ENCODE results near the gene ATAD3B. TPM values are rescaled to one million over a fixed set of nuclear protein-coding genes. Genes with fewer than 3 reads are reported as not detected.

The ATAD3B gene
- total and polyA plus RNA-seq, 2 of the 4 experiments (the other 2 are of a cell fraction) = 13.8 to 29.0 TPM

- Histone ChIP-seq H3K9me3 (ENCODE audit: control insufficient read depth, insufficient read depth, low read length) (peaks cover 6% of the 10 kb centered on the region), H2AK9ac (replicated peaks; ENCODE audit: low read depth, low read length, poor library complexity) (no peak overlapping the region), H2BK5ac (ENCODE audit: low read depth, low read length, poor library complexity, severe bottlenecking) (no peak overlapping the region), H4K20me1 (ENCODE audit: insufficient read depth, low read length) (peaks cover 3% of the 10 kb centered on the region; the same call in 1 of the 2 replicates), H4K5ac (ENCODE audit: low read depth, low read length) (no peak overlapping the region), H3K14ac (replicated peaks; ENCODE audit: low read depth, low read length) (no peak overlapping the region), H2AFZ (replicated peaks; ENCODE audit: low read length, poor library complexity) (no peak overlapping the region), H2AK5ac (ENCODE audit: low read depth, low read length) (no peak overlapping the region), H2BK20ac (ENCODE audit: low read depth, low read length) (no peak overlapping the region), H3K27ac (ENCODE audit: insufficient read depth, low read length) (no peak overlapping the region), H3K36me3 (ENCODE audit: control insufficient read depth, insufficient read depth, low read length) (peaks cover 39% of the 10 kb centered on the region), H3K4me1 (ENCODE audit: control insufficient read depth, insufficient read depth, low read length) (no peaks in the 10 kb centered on the region), H4K8ac (ENCODE audit: low read depth in 2 of 2, low read length in 2 of 2) (no peak overlapping the region), H3K27me3 (ENCODE audit: control insufficient read depth, insufficient read depth, low read length) (no peaks in the 10 kb centered on the region), H3K4me3 (ENCODE audit: insufficient read depth, low read depth, low read length) (no peak overlapping the region), H2BK15ac (ENCODE audit: low read depth, low read length) (no peak overlapping the region), H3K9ac (ENCODE audit: low read depth, low read length) (no peak overlapping the region), H3K9me1 (ENCODE audit: insufficient read depth, low read length) (no peaks in the 10 kb centered on the region), H2BK120ac (ENCODE audit: low read depth, low read length) (no peak overlapping the region), H3K4ac (ENCODE audit: low read depth, low read length) (no peak overlapping the region), H3K4me2 (ENCODE audit: low read depth, low read length) (no peak overlapping the region), H3K56ac (ENCODE audit: extremely low read depth, insufficient read depth, low read length) (no peak overlapping the region), H3K23ac (ENCODE audit: low read depth, low read length) (no peak overlapping the region), H4K91ac (ENCODE audit: insufficient read depth, low read depth, low read length) (no peak overlapping the region), H3K79me1 (ENCODE audit: low read depth in 1 of 2, low read length in 2 of 2) (peaks cover 0 to 6% of the 10 kb centered on the region in 2 experiments; a peak in 2 of 4 replicates), H3K18ac (ENCODE audit: low read depth, low read length) (no peak overlapping the region)
- in situ Hi-C loops (cut with MboI; ENCODE audit: low sequenced_read_pairs) (no loop called here), dilution Hi-C loops (cut with HindIII; ENCODE audit: low sequenced_read_pairs, unreplicated experiment) (no loop called here), intact Hi-C loops (cut with micrococcal nuclease) (no loop called here)
- TF ChIP-seq, protein P1, sequence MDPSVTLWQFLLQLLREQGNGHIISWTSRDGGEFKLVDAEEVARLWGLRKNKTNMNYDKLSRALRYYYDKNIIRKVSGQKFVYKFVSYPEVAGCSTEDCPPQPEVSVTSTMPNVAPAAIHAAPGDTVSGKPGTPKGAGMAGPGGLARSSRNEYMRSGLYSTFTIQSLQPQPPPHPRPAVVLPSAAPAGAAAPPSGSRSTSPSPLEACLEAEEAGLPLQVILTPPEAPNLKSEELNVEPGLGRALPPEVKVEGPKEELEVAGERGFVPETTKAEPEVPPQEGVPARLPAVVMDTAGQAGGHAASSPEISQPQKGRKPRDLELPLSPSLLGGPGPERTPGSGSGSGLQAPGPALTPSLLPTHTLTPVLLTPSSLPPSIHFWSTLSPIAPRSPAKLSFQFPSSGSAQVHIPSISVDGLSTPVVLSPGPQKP (IDR thresholded peaks at IDR 0.05; ENCODE audit: borderline replicate concordance, low read depth, low read length) = no peak
- TF ChIP-seq USF2 (IDR thresholded peaks at IDR 0.05; ENCODE audit: low read depth, low read length) (no peak), CHD1 (IDR thresholded peaks at IDR 0.05; ENCODE audit: low read depth, low read length) (no peak), BHLHE40 (IDR thresholded peaks at IDR 0.05; ENCODE audit: low read depth, low read length) (no peak), RAD21 (IDR thresholded peaks at IDR 0.05; ENCODE audit: low read length) (no peak), RCOR1 (IDR thresholded peaks at IDR 0.05; ENCODE audit: insufficient replicate concordance, low read length) (no peak), FOS (IDR thresholded peaks at IDR 0.05; ENCODE audit: low read depth, low read length) (no peak), RFX5 (IDR thresholded peaks at IDR 0.05; ENCODE audit: low read depth, low read length) (no peak), CTCF (conservative IDR thresholded peaks at IDR 0.05; ENCODE audit: low read depth, low read length) (no peak), POLR2A (IDR thresholded peaks at IDR 0.05; ENCODE audit: low read depth, low read length) (no peak)
- WGBS, 2 experiments (ENCODE audit: extremely low coverage in 2 of 2, insufficient read length in 1 of 2) = 96% methylated on average over 16 of the region's 31 CpGs; no CpG with 5 or more reads in 1 of the 2 experiments
- no TSS peak for BruUV-seq (replicated peaks)
- ATAC-seq (ENCODE audit: low read depth) = no peak
- POLR2A ChIA-PET (ENCODE audit: unreplicated experiment) = no interaction called here
- DNase-seq = no peak
- CTCF ChIA-PET = no interaction called here
Measured at GRCh38 chr1:1527092-1527816, 55.7 kb downstream of the ATAD3B start.
